TTC549 (cell line): ENCODE results near the gene HNRNPCL1.
"Not testable (repeated sequence)": the region's sequence is repeated elsewhere in the genome, so short reads cannot be mapped to it uniquely, and the experiment has no call there.

Experiments used
- FAIRE-seq: peaks from 2 replicates; lab custom pipeline; 2012; peaks lifted over from hg19 to GRCh38; lab: Jason Lieb, UNC

HNRNPCL1 gene

DNA sequence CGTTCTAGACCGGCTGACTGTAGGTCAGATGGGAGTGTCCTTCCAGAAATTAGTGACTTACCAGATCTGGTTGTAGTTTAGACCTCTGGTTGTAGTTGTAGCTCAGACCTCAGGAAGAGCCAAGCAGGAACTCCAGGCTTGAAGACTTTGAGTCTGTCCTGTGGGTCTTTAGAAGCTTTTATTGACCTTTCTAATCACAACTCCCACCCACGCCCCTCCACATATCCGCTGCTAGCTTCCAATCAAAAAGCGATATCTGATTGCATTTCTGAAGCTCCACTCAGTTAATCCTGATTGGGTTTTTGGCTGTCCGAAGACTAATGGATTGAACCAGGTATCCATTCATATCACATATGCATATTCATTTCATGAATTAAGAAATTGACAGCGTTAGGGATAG, at the start of gene HNRNPCL1:
TSS of gene HNRNPCL1 (minus strand) at position 101 of the 400 bp plus-strand sequence. CDS start 431 bp downstream, outside the sequence.
- not testable (repeated sequence) for FAIRE-seq

DNA sequence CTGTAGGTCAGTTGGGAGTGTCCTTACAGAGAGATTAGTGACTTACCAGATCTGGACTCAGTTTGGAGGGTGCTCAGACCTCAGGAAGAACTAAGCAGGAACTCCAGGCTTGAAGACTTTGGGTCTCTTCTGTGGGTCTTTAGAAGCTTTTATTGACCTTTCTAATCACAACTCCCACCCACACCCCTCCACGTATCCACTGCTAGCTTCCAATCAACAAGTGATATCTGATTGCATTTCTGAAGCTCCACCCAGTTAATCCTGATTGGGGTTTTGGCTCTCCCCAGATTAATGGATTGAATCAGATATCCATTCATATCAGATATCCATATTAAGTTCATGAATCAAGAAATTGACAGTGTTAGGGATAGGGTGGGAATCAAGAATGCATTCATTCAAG, 49.6 kb upstream of the HNRNPCL1 start, which contains the start of gene PRAMEF10:
TSS of gene PRAMEF10 (minus strand) at position 101 of the 400 bp plus-strand sequence. CDS start 2,423 bp downstream, outside the sequence.
- FAIRE-seq: not testable (repeated sequence)

DNA sequence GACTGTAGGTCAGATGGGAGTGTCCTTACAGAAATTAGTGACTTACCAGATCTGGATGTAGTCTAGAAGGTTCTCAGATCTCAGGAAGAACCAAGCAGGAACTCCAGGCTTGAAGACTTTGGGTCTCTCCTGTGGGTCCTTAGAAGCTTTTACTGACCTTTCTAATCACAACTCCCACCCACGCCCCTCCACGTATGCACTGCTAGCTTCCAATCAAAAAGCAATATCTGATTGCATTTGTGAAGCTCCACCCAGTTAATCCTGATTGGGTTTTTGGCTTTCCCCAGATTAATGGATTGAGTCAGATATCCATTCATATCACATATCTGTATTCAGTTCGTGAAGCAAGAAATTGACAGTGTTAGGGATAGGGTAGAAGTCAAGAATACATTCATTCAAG, 37.6 kb upstream of the HNRNPCL1 start, which contains the start of gene PRAMEF4:
TSS of gene PRAMEF4 (minus strand) at position 101 of the 400 bp plus-strand sequence. CDS start 2,807 bp downstream, outside the sequence.
- not testable (repeated sequence) for FAIRE-seq

DNA sequence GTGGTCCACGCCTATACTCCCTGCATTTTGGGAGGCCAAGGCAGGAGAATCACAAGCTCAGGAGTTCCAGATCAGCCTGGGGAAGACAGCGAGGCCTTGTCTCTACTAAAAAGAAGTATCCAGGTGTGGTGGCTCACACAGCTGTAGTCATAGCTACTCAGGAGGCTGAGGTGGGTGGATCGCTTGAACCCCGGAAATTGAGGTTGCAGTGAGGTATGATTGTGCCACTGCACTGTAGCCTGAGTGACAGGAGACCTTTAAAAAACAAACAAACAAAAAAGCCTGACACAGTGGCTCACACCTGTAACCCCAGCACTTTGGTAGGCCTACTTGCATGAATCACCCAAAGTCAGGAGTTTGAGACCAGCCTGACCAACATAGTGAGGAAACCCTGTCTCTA, 29.9 kb upstream of the HNRNPCL1 start:
- not testable (repeated sequence) for FAIRE-seq

DNA sequence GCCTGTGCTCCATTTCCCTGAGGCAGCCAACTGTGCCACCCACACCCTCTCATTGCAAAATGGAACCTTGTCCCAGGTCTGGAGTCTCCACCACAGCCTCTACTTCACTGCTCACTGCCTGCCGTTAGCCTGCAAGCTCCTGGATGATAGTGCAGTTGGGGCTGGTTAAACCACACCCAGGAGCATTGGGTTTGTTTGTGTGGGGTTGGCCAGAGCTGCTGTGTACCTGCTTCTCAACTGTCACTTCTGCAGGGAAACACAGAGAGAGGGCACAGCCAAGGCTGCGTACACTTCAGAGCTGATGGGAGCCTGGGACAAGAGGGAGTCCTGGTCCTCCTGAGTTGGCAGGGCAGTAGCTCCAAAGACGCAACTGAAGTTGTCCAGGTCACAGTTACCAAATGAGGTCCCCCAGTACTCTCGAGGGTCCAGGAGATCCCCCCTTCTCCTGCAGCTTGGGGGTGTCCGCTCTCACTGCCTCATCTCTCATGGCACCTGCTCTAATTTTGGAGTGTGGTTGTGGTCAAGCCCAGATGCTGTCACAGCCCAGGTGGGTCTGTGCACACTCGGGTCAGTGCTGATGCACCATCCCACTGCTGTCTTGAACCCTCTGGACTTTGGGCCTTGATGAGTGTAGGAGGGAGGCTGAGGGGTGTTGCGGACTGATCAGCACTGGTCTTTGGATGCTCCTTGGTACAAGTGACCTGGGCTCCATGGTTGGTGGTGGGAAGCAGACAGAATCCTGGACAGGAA, 14.8 kb upstream of the HNRNPCL1 start:
- FAIRE-seq: not testable (repeated sequence)

DNA sequence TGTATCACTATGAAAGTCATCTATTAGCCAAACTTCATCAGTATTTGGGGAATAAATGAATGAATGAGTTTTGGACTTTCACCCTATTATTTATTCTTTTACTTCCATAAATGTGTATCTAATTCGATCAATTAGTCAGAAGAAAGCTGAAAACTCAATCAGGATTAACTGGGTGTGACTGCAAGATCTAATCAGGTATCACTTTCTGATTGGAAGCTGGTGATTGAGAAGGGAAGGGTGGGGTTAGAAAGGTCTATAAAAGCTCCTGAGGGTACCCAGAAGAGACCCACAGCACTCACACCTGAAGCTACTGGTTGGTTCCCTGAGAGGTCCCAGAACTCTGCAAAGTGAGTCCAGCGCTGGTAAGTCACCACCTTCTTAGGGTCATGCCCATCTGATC, 8.3 kb upstream of the HNRNPCL1 start, which contains the start of gene PRAMEF2:
TSS of gene PRAMEF2 (plus strand) at position 301 of the 400 bp plus-strand sequence. CDS start 1,924 bp downstream, outside the sequence.
- not testable (repeated sequence) for FAIRE-seq

DNA sequence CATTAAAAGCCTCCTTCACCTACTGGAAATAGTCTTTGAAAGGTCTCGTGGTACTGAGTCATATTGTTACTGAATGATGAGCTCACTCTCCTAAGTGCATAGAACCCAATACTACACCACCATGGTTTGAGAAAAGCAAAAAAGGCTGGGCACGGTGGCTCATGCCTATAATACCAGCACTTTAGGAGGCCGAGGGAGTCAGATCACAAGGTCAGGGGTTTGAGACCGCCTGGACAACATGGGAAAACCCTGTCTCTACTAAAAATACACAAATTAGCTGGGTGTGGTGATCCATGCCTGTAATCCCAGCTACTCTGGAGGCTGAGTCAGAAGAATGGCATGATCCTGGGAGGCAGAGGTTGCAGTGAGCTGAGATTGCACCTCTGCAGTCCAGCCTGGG, 3.3 kb upstream of the HNRNPCL1 start:
- no peak for FAIRE-seq

DNA sequence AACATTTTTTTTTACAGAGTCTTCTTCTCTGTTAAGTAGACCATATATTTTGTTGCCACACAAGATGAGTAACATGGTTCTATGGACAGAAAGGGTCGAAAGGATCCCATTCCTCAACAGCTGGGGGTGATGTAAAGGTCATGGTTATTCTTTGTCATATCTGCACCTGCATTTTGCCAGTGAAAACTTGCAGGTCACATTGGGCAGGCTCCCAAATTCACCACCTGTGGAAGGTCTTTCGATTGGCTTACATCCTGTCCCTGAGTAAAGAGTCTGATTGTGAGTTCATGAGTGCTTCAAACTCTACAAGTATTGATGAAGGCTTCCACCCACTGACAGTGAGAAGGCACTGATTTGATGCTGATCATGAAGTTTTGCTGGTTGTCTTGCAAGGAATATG, 15.3 kb downstream of the HNRNPCL1 start:
- not testable (repeated sequence) for FAIRE-seq

DNA sequence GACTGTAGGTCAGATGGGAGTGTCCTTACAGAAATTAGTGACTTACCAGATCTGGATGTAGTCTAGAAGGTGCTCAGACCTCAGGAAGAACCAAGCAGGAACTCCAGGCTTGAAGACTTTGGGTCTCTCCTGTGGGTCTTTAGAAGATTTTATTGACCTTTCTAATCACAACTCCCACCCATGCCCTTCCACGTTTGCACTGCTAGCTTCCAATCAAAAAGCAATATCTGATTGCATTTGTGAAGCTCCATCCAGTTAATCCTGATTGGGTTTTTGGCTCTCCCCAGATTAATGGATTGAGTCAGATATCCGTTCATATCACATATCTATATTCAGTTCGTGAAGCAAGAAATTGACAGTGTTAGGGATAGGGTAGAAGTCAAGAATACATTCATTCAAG, 17.2 kb downstream of the HNRNPCL1 start, which contains the start of gene PRAMEF11:
TSS of gene PRAMEF11 (minus strand) at position 101 of the 400 bp plus-strand sequence. CDS start 2,621 bp downstream, outside the sequence.
- FAIRE-seq: not testable (repeated sequence)

DNA sequence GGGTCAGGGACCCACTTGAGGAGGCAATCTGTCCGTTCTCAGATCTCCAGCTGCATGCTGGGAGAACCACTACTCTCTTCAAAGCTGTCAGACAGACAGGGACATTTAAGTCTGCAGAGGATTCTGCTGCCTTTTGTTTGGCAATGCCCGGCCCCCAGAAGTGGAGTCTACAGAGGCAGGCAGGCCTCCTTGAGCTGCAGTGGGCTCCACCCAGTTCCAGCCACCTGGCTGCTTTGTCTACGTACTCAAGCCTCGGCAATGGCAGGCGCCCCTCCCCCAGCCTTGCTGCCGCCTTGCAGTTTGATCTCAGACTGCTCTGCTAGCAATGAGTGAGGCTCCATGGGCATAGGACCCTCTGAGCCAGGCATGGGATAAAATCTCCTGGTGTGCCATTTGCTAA, 29.5 kb downstream of the HNRNPCL1 start:
- FAIRE-seq: not testable (repeated sequence)

DNA sequence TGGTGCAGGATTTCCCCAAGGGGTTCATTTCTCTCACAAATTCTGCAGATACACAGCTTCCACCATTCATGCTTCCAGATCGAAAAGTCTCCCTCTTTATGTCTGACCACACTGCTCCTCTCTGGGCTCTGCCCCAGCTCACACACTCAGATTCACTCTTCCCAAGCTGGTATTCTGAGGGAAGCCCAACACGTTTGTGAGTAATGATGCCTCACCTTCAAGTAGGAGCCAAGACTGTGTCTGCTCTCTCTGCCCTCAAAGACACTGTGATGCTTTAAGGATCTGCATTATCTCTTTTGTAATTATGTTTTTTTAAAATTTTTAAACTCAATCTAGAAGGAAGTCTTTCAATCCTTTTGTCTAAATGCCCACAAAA, 37.1 kb downstream of the HNRNPCL1 start:
- no peak for FAIRE-seq

DNA sequence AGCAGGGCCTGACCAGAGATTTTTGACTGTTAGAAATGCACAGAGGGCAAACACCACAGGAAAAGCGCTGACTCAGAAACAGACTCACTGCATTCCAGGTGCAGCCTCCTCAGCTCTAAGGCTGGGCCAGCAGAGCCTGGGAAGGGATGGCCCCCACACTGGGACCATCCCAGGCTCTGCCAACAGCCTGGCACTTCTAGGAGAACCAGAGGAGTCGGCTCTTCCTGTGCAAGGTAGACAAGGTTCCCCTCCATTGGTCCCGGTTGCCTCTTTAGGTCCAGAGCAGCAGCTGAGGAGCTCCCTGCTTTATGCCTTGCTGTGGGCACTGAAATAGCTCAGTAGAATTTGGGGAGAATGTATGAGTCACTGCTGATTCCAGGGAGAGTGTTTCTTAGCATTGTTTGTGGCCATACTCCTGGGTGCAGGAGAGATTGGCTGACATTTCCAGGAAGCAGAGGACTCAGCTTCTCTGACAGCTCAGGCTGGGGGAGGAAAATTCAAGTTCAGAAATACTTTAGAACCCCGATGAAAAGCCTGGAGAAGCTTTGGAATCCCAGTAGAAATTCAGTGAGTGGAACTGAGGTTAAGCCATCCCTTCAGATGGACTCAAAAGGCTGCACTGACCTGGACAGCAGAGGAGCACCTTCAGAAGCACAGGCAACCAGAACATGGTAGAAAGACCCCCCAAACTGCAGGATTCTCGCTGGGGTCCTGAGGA, 37.7 kb downstream of the HNRNPCL1 start:
- no peak for FAIRE-seq

DNA sequence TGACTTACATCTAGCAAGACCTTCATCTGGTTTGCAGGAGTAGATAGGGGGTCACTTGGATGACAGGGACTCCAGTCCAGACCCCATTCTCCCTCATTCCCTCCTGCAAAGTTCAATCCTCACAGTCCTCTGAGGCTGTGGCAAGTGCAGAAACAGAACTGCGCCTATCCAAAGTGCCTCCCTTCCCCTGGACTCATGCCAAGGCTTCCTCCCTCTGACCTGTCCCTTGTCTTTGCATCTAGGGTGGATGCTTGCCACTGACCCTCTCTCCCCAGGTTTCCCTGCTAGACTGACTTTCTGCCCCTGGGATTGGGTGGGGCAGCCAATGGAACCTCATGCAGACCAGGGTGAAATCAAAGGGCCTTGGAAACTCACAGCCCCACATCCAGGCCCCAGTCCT, 38.6 kb downstream of the HNRNPCL1 start:
- FAIRE-seq: no peak

DNA sequence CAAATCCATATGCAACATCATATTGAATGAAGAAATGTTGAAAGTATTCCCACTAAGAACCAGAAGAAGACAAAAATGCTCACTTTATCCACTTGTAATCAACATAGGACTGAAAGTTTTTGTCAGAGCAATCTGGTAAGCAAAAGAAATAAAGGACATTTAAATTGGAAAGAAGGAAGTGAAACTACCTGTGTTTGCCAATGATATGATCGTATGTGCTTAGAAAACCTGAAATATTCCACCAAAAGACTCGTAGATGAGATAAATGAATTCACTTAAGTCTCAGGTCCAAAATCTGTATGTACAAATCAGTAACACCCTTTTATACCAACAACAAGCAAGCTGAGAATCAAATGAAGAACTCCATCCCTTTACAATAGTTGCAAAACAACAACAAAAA, 48.8 kb downstream of the HNRNPCL1 start:
- no peak for FAIRE-seq

DNA sequence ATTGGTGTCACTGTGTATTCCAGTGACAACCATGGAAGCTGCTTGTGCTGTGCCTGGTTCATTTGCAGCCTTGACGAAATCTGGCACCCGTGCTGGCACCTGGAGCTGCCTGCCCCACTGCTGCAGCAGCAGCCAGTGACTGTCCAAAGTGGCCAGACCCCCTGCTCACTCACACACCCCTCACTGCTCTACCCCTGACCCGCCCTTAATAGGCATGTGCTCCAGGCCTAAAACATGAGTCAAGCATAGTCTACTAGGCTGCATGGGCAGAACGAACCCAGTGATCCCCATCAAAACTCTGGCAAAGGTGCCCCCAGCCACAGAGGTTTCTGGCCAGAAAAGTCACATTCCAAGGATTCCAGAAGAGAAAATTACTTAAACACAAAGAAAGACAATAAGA, 49.6 kb downstream of the HNRNPCL1 start:
- no peak for FAIRE-seq
